H9 (cell line): ENCODE measurements around the gene CRYZ. TPM values are rescaled to one million over a fixed set of nuclear protein-coding genes. Genes with fewer than 3 reads are reported as not detected.

Source experiments
- DNase-seq: peaks from one replicate; pipeline ENCODE4 v3.0.0-alpha.2; 2017
- H2AFZ ChIP-seq: one replicate; pipeline ENCODE4 v1.6.1; 2013; ENCODE audit warnings: mild to moderate bottlenecking, low read length, control low read depth, moderate library complexity
- H2AK5ac ChIP-seq: 2 replicates; pipeline ENCODE4 v1.6.1; 2013; ENCODE audit warnings: low read length, control low read depth, mixed read lengths; ENCODE audit not compliant: insufficient read length
- H2BK120ac ChIP-seq: one replicate; pipeline ENCODE4 v1.6.1; 2013; ENCODE audit warnings: low read depth, mild to moderate bottlenecking, low read length, control low read depth, inconsistent platforms; ENCODE audit not compliant: poor library complexity, severe bottlenecking
- H2BK12ac ChIP-seq: 2 replicates; pipeline ENCODE4 v1.6.1; 2013; ENCODE audit warnings: low read length, control low read depth, mixed read lengths, low read depth; ENCODE audit not compliant: insufficient read length
- H2BK15ac ChIP-seq: 2 replicates; pipeline ENCODE4 v1.6.1; 2013; ENCODE audit warnings: low read depth, low read length, control low read depth
- H2BK20ac ChIP-seq: one replicate; pipeline ENCODE4 v1.6.1; 2013; ENCODE audit warnings: low read depth, mild to moderate bottlenecking, low read length, control low read depth, inconsistent platforms; ENCODE audit not compliant: poor library complexity, severe bottlenecking
- H2BK5ac ChIP-seq: 2 replicates; pipeline ENCODE4 v1.6.1; 2013; ENCODE audit warnings: low read length, control low read depth, mixed read lengths; ENCODE audit not compliant: insufficient read length
- H3K14ac ChIP-seq: 2 replicates; pipeline ENCODE4 v1.6.1; 2013; ENCODE audit warnings: low read length, control low read depth; ENCODE audit not compliant: insufficient read depth
- H3K18ac ChIP-seq: 2 replicates; pipeline ENCODE4 v1.6.1; 2013; ENCODE audit warnings: low read depth, mild to moderate bottlenecking, mixed read lengths, low read length, control low read depth; ENCODE audit not compliant: insufficient read length
- H3K23ac ChIP-seq: 2 replicates; pipeline ENCODE4 v1.6.1; 2013; ENCODE audit warnings: low read length, control low read depth, mixed read lengths, low read depth; ENCODE audit not compliant: insufficient read length
- H3K23me2 ChIP-seq: 2 replicates; pipeline ENCODE4 v1.6.1; 2013; ENCODE audit warnings: low read depth, mild to moderate bottlenecking, mixed read lengths, low read length, control low read depth; ENCODE audit not compliant: insufficient read length, poor library complexity, severe bottlenecking
- H3K27ac ChIP-seq: 2 replicates; pipeline ENCODE4 v1.5.1; 2013; ENCODE audit warnings: low read length, control low read depth, mixed read lengths, low read depth; ENCODE audit not compliant: insufficient read length
- H3K27me3 ChIP-seq: 2 replicates; pipeline ENCODE4 v1.6.1; 2013; ENCODE audit warnings: low read length, control low read depth, inconsistent platforms; ENCODE audit not compliant: insufficient read depth
- H3K4ac ChIP-seq: 2 replicates; pipeline ENCODE4 v1.6.1; 2013; ENCODE audit warnings: low read depth, mild to moderate bottlenecking, control low read depth, inconsistent platforms, low read length, moderate library complexity
- H3K4me1 ChIP-seq: 2 replicates; pipeline ENCODE4 v1.6.1; 2013; ENCODE audit warnings: low read length, control low read depth, inconsistent platforms; ENCODE audit not compliant: insufficient read depth
- H3K4me2 ChIP-seq: 2 replicates; pipeline ENCODE4 v1.6.1; 2013; ENCODE audit warnings: low read length, control low read depth, mixed read lengths; ENCODE audit not compliant: insufficient read length, insufficient read depth
- H3K56ac ChIP-seq: 2 replicates; pipeline ENCODE4 v1.6.1; 2013; ENCODE audit warnings: low read depth, mild to moderate bottlenecking, mixed read lengths, low read length, control low read depth; ENCODE audit not compliant: insufficient read length
- H3K79me1 ChIP-seq: 2 replicates; pipeline ENCODE4 v1.6.1; 2013; ENCODE audit warnings: low read depth, mild to moderate bottlenecking, moderate library complexity, low read length, control low read depth, inconsistent platforms; ENCODE audit not compliant: insufficient read depth, poor library complexity, severe bottlenecking
- H3K79me2 ChIP-seq: 2 replicates; pipeline ENCODE4 v1.6.1; 2013; ENCODE audit warnings: low read length, control low read depth, inconsistent platforms; ENCODE audit not compliant: insufficient read depth
- H3K9ac ChIP-seq: 2 replicates; pipeline ENCODE4 v1.6.1; 2013; ENCODE audit warnings: low read length, control low read depth, mixed read lengths; ENCODE audit not compliant: insufficient read length; ENCODE audit errors: extremely low read depth
- H3K9me3 ChIP-seq: one replicate; pipeline ENCODE4 v1.6.1; 2013; ENCODE audit warnings: low read depth, low read length, inconsistent platforms; ENCODE audit not compliant: control insufficient read depth
- H3T11ph ChIP-seq: one replicate; pipeline ENCODE4 v1.6.1; 2013; ENCODE audit warnings: mild to moderate bottlenecking, low read length, control low read depth, inconsistent platforms
- H4K20me1 ChIP-seq: one replicate; pipeline ENCODE4 v1.6.1; 2013; ENCODE audit not compliant: control insufficient read depth, insufficient read length, insufficient read depth
- H4K5ac ChIP-seq: 2 replicates; pipeline ENCODE4 v1.6.1; 2013; ENCODE audit warnings: low read depth, mild to moderate bottlenecking, mixed read lengths, low read length, control low read depth; ENCODE audit not compliant: insufficient read length
- H4K8ac ChIP-seq: replicated peaks from 2 replicates; pipeline ENCODE4 v1.6.1; 2013; ENCODE audit warnings: low read length, control low read depth, mixed read lengths, low read depth; ENCODE audit not compliant: insufficient read length
- H4K91ac ChIP-seq: 2 replicates; pipeline ENCODE4 v1.6.1; 2013; ENCODE audit warnings: low read depth, mild to moderate bottlenecking, moderate library complexity, mixed read lengths, low read length, control low read depth; ENCODE audit not compliant: insufficient read length
- H3K27ac Mint-ChIP-seq, 3 experiments: 2 replicates in 2 of 3; 3 replicates in 1 of 3; pipeline ENCODE4 v1.8.0; 2020 to 2021; ENCODE audit warnings: mixed read lengths in 3 of 3, mild to moderate bottlenecking in 1 of 3, moderate library complexity in 1 of 3
- H3K27me3 Mint-ChIP-seq: 2 replicates; pipeline ENCODE4 v1.8.0; 2021; ENCODE audit warnings: low read depth, mild to moderate bottlenecking, moderate library complexity, mixed read lengths
- H3K36me3 Mint-ChIP-seq, 3 experiments: 2 replicates in 2 of 3; 3 replicates in 1 of 3; pipeline ENCODE4 v1.8.0; 2020 to 2021; ENCODE audit warnings: low read depth in 3 of 3, mixed read lengths in 3 of 3; ENCODE audit not compliant: insufficient read depth in 1 of 3
- H3K4me1 Mint-ChIP-seq, 2 experiments: 2 replicates each; pipeline ENCODE4 v1.8.0; 2020; ENCODE audit warnings: mixed read lengths in 2 of 2
- H3K4me3 Mint-ChIP-seq, 2 experiments: 2 replicates in 1 of 2; 3 replicates in 1 of 2; pipeline ENCODE4 v1.8.0; 2020 to 2021; ENCODE audit warnings: mild to moderate bottlenecking in 2 of 2, mixed read lengths in 2 of 2, moderate library complexity in 1 of 2
- H3K9me3 Mint-ChIP-seq, 2 experiments: 2 replicates in 1 of 2; 3 replicates in 1 of 2; pipeline ENCODE4 v1.8.0; 2020; ENCODE audit warnings: mild to moderate bottlenecking in 2 of 2, mixed read lengths in 2 of 2, moderate library complexity in 1 of 2
- CTCF ChIP-seq: fragments of 200-600 bp; sonication (generic); conservative IDR thresholded peaks from 3 replicates; pipeline ENCODE4 v1.8.0; 2021; ENCODE audit warnings: antibody characterized with exemption, mild to moderate bottlenecking
- WGBS: extraction: QIAGEN DNeasy Blood & Tissue Kit; methylation state at CpG from one replicate; pipeline ENCODE4 v1.1.7; 2013; ENCODE audit warnings: missing lambda C conversion rate, low lambda C conversion rate, mixed read lengths; ENCODE audit not compliant: insufficient read length; ENCODE audit errors: extremely low coverage; 5-methylcytosine and 5-hydroxymethylcytosine counted together
- total RNA-seq: library from RNA; stranded (reverse); gene quantifications from 2 replicates; pipeline ENCODE4 v1.2.1, GENCODE V29; 2021

CRYZ gene
- total RNA-seq, 1 experiment from 2014 or later: 14.0 TPM

- Histone ChIP-seq H2BK120ac (no peak overlapping the region), H3T11ph (no peak overlapping the region), H2BK15ac (no peak overlapping the region), H3K9ac (no peak overlapping the region), H2AK5ac (no peak overlapping the region), H2BK5ac (no peak overlapping the region), H3K14ac (no peak overlapping the region), H3K79me1 (no peaks in the 10 kb centered on the region), H3K23ac (no peak overlapping the region), H3K23me2 (no peaks in the 10 kb centered on the region), H3K27ac (no peak overlapping the region), H3K4me2 (no peak overlapping the region), H4K91ac (no peak overlapping the region), H4K8ac (no peak overlapping the region), H4K20me1 (no peaks in the 10 kb centered on the region), H3K4ac (no peak overlapping the region), H3K4me1 (no peaks in the 10 kb centered on the region; the same call in 1 of the 2 replicates), H4K5ac (no peak overlapping the region), H2AFZ (no peak overlapping the region), H3K27me3 (no peaks in the 10 kb centered on the region), H3K9me3 (no peaks in the 10 kb centered on the region), H2BK20ac (no peak overlapping the region), H3K18ac (no peak overlapping the region), H3K56ac (no peak overlapping the region), H2BK12ac (no peak overlapping the region), H3K79me2 (no peaks in the 10 kb centered on the region)
- no peaks in the 10 kb centered on the region for H3K27me3 Mint-ChIP-seq
- no CpG with 5 or more reads among the region's 6 CpGs for WGBS
- no peak for TF ChIP-seq CTCF
- peaks cover 0 to 6% (median 0%) of the 10 kb centered on the region in 3 experiments; a peak in 1 of 7 replicates for H3K36me3 Mint-ChIP-seq
- DNase-seq: no peak
- H3K4me3 Mint-ChIP-seq: no peak overlapping the region
- no peaks in the 10 kb centered on the region for H3K9me3 Mint-ChIP-seq
- H3K4me1 Mint-ChIP-seq: peaks cover 0 to 7% of the 10 kb centered on the region in 2 experiments; a peak in 2 of 4 replicates
- H3K27ac Mint-ChIP-seq: no peak overlapping the region
These were observed 17.0 kb downstream of the CRYZ start for GRCh38 chr1:74715806-74716205.
